Bronchial epithelial cell (primary cell): ENCODE results near the gene ONECUT3. TPM values are rescaled to one million over a fixed set of nuclear protein-coding genes. Genes with fewer than 3 reads are reported as not detected.

Experiments used
- DNase-seq: peaks from one replicate; pipeline ENCODE4 v3.0.0-alpha.2; 2010; ENCODE audit warnings: low read depth
- FAIRE-seq: peaks from 2 replicates; lab custom pipeline; 2011; peaks lifted over from hg19 to GRCh38; lab: Jason Lieb, UNC
- H3K27me3 ChIP-seq: 2 replicates; pipeline ENCODE4 v1.5.1; 2011; ENCODE audit warnings: low read length; ENCODE audit not compliant: control insufficient read depth, insufficient read depth
- H3K36me3 ChIP-seq: 2 replicates; pipeline ENCODE4 v1.5.1; 2011; ENCODE audit warnings: low read length; ENCODE audit not compliant: control insufficient read depth, insufficient read depth
- H3K4me3 ChIP-seq: 2 replicates; pipeline ENCODE4 v1.5.1; 2011; ENCODE audit warnings: mild to moderate bottlenecking, low read depth, low read length, control low read depth
- total RNA-seq: library from RNA; depleted of rRNA; stranded (reverse); fragments of >200 nt; gene quantifications from 2 replicates; pipeline ENCODE4 v1.2.1, GENCODE V29; 2014
- TF ChIP-seq, protein P1 (sequence below): IDR thresholded peaks from 2 replicates; pipeline ENCODE4 v1.5.1; 2011; ENCODE audit warnings: mild to moderate bottlenecking, moderate library complexity, low read length, control low read depth, inconsistent platforms; ENCODE audit not compliant: insufficient read depth, severe bottlenecking

Gene ONECUT3
- total RNA-seq, 1 donor from 2014 or later, result under 0.01 TPM

- FAIRE-seq (no peak), DNase-seq (no peak)
- no peak overlapping the region for H3K4me3 ChIP-seq
- H3K36me3 ChIP-seq, result peaks cover 19% of the 10 kb centered on the region
- no peaks in the 10 kb centered on the region for H3K27me3 ChIP-seq
- TF ChIP-seq, protein P1, sequence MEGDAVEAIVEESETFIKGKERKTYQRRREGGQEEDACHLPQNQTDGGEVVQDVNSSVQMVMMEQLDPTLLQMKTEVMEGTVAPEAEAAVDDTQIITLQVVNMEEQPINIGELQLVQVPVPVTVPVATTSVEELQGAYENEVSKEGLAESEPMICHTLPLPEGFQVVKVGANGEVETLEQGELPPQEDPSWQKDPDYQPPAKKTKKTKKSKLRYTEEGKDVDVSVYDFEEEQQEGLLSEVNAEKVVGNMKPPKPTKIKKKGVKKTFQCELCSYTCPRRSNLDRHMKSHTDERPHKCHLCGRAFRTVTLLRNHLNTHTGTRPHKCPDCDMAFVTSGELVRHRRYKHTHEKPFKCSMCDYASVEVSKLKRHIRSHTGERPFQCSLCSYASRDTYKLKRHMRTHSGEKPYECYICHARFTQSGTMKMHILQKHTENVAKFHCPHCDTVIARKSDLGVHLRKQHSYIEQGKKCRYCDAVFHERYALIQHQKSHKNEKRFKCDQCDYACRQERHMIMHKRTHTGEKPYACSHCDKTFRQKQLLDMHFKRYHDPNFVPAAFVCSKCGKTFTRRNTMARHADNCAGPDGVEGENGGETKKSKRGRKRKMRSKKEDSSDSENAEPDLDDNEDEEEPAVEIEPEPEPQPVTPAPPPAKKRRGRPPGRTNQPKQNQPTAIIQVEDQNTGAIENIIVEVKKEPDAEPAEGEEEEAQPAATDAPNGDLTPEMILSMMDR, result no peak
Measured at GRCh38 chr19:1829958-1830357, 76.7 kb downstream of the ONECUT3 start.

DNA sequence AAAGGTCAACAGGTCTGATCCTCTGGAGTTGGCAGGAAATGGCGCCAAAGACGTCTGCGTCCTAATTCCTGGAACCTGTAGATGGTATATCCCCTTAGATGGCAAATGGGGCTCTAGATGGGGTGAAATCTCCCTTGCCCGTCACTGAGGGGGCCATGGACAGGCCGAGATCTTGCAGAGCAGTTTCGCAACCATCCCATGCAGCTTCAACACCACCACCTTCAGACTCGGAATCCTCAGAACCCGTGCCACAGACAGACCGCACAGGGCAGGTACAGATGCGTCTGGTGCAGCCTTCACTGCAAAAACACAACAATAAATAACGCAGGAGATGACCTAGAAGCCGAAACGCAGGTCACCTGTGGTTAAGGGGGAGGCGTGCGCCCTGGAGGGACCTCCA lies 77.3 kb downstream of the ONECUT3 start:
- H3K4me3 ChIP-seq, result no peak overlapping the region
- FAIRE-seq, result no peak
- H3K27me3 ChIP-seq, result no peaks in the 10 kb centered on the region
- TF ChIP-seq, protein P1, result no peak
- peaks cover 19% of the 10 kb centered on the region for H3K36me3 ChIP-seq
- no peak for DNase-seq

Other genes starting within 250 kb of the ONECUT3 start
- 1.8 and 3.6 TPM in 2 replicates for gene ADAMTSL5, start 240.5 kb upstream of the ONECUT3 start, total RNA-seq
- gene PLK5, start 229.4 kb upstream of the ONECUT3 start, total RNA-seq, result not detected in 2 replicates
- gene MEX3D, start 185.2 kb upstream of the ONECUT3 start, total RNA-seq, result 34.2 and 43.4 TPM in 2 replicates
- gene MBD3, start 160.6 kb upstream of the ONECUT3 start, total RNA-seq, result 64.3 and 75.3 TPM in 2 replicates
- gene UQCR11, start 148.0 kb upstream of the ONECUT3 start, total RNA-seq, result 43.4 and 113 TPM in 2 replicates
- gene TCF3, start 100.9 kb upstream of the ONECUT3 start, total RNA-seq, result 68.2 and 84.5 TPM in 2 replicates
- gene ATP8B3, start 58.8 kb downstream of the ONECUT3 start, total RNA-seq, result 0.26 and 1.4 TPM in 2 replicates
- 2.4 and 3.8 TPM in 2 replicates for gene REXO1, start 95.0 kb downstream of the ONECUT3 start, total RNA-seq
- gene KLF16, start 110.1 kb downstream of the ONECUT3 start, total RNA-seq, result 5.3 and 6.4 TPM in 2 replicates
- 48.4 and 71.0 TPM in 2 replicates for gene ABHD17A, start 132.0 kb downstream of the ONECUT3 start, total RNA-seq
- 0.79 and 1.9 TPM in 2 replicates for gene ADAT3, start 151.9 kb downstream of the ONECUT3 start, total RNA-seq
- 14.2 and 15.4 TPM in 2 replicates for gene SCAMP4, start 151.9 kb downstream of the ONECUT3 start, total RNA-seq
- gene CSNK1G2, start 187.7 kb downstream of the ONECUT3 start, total RNA-seq, result 58.4 and 73.2 TPM in 2 replicates